Measurements from ENCODE around the gene MEGF11.

MEGF11 gene

GRCh38 chr15:66046751-66047150 is 206.8 kb downstream of the MEGF11 start:
- DNase-seq: no peak

- no peak for DNase-seq
Measured at GRCh38 chr15:66046326-66046725, 207.2 kb downstream of the MEGF11 start.

GRCh38 chr15:66045542-66045941 is 208.0 kb downstream of the MEGF11 start:
- DNase-seq: no peak

- no peak for DNase-seq
Measured at GRCh38 chr15:66044837-66045236, 208.7 kb downstream of the MEGF11 start.

GRCh38 chr15:66043264-66043663 is 210.3 kb downstream of the MEGF11 start:
- DNase-seq: peak; percentile 43

- DNase-seq: no peak
Measured at GRCh38 chr15:66042624-66043023, 210.9 kb downstream of the MEGF11 start.

- no peak for DNase-seq
Measured at GRCh38 chr15:66041276-66041675, 212.3 kb downstream of the MEGF11 start.

- no peak for DNase-seq
Measured at GRCh38 chr15:66040211-66040892, 213.2 kb downstream of the MEGF11 start.

- DNase-seq: no peak
Measured at GRCh38 chr15:66039117-66039871, 214.3 kb downstream of the MEGF11 start.

GRCh38 chr15:66038387-66039116 is 215.0 kb downstream of the MEGF11 start:
- DNase-seq: no peak

- no peak for DNase-seq
Measured at GRCh38 chr15:66036859-66037258, 216.7 kb downstream of the MEGF11 start.

- no peak for DNase-seq
Measured at GRCh38 chr15:66035901-66036300, 217.6 kb downstream of the MEGF11 start.

GRCh38 chr15:66033143-66033542 is 220.4 kb downstream of the MEGF11 start:
- DNase-seq: no peak

GRCh38 chr15:66032006-66032405 is 221.5 kb downstream of the MEGF11 start:
- DNase-seq: no peak

GRCh38 chr15:66030650-66031049 is 222.9 kb downstream of the MEGF11 start:
- no peak for DNase-seq

- DNase-seq: no peak
Measured at GRCh38 chr15:66029650-66030049, 223.9 kb downstream of the MEGF11 start.

- no peak for DNase-seq
Measured at GRCh38 chr15:66027268-66027805, 226.2 kb downstream of the MEGF11 start.

GRCh38 chr15:66025972-66026371 is 227.6 kb downstream of the MEGF11 start:
- no peak for DNase-seq

GRCh38 chr15:66025015-66025452 is 228.5 kb downstream of the MEGF11 start:
- no peak for DNase-seq

GRCh38 chr15:66024116-66024515 is 229.4 kb downstream of the MEGF11 start:
- no peak for DNase-seq

GRCh38 chr15:66023311-66023972 is 230.1 kb downstream of the MEGF11 start:
- DNase-seq: peak; percentile 58

GRCh38 chr15:66022163-66022525 is 231.4 kb downstream of the MEGF11 start:
- DNase-seq: no peak
